ENCODE measurements around the gene COL8A1. TPM values are rescaled to one million over a fixed set of nuclear protein-coding genes. Genes with fewer than 3 reads are reported as not detected.

Gene COL8A1
- total and polyA plus RNA-seq, 3 donors from 2014 or later = 1.1 to 11.5 (median 1.3) TPM

- H3K27ac ChIP-seq = no peak overlapping the region
- intact Hi-C loops (cut with DNase I; ENCODE audit: low total_unique reads) = no loop called here
Observed at GRCh38 chr3:99781761-99782160, 143.4 kb downstream of the COL8A1 start.

GRCh38 chr3:99783011-99783573 is 144.7 kb downstream of the COL8A1 start:
- DNase-seq = no peak
- Histone ChIP-seq H3K27ac (no peak overlapping the region), H3K9me3 (no peaks in the 10 kb centered on the region), H3K36me3 (ENCODE audit: low read depth, missing control alignments) (no peaks in the 10 kb centered on the region), H3K27me3 (no peaks in the 10 kb centered on the region), H3K4me3 (no peak overlapping the region), H3K4me1 (no peaks in the 10 kb centered on the region)
- TF ChIP-seq POLR2A (IDR thresholded peaks at IDR 0.05) (no peak), CTCF (IDR thresholded peaks at IDR 0.05) (no peak)
- intact Hi-C loops (cut with DNase I; ENCODE audit: low total_unique reads) = no loop called here
- WGBS, 2 donors = 59 to 60% methylated on average over 5 of the region's 5 CpGs

More at GRCh38 chr3:99781761-99782160, 143.4 kb downstream of the COL8A1 start:
- 83 to 85% methylated on average over 3 of the region's 3 CpGs for WGBS, 2 donors
- Histone ChIP-seq H3K36me3 (ENCODE audit: low read depth, missing control alignments) (no peaks in the 10 kb centered on the region), H3K4me1 (no peaks in the 10 kb centered on the region), H3K4me3 (no peak overlapping the region), H3K27me3 (no peaks in the 10 kb centered on the region), H3K9me3 (no peaks in the 10 kb centered on the region)
- no peak for TF ChIP-seq CTCF (IDR thresholded peaks at IDR 0.05)
- no peak for TF ChIP-seq POLR2A (IDR thresholded peaks at IDR 0.05)
- no peak for DNase-seq

- Histone ChIP-seq H3K27ac (no peak overlapping the region), H3K27me3 (no peaks in the 10 kb centered on the region), H3K4me3 (no peak overlapping the region), H3K9me3 (no peaks in the 10 kb centered on the region), H3K36me3 (ENCODE audit: low read depth, missing control alignments) (no peaks in the 10 kb centered on the region), H3K4me1 (no peaks in the 10 kb centered on the region)
- 38 to 49% methylated on average over 3 of the region's 3 CpGs for WGBS, 2 donors
- intact Hi-C loops (cut with DNase I; ENCODE audit: low total_unique reads) = no loop called here
- peak in 2 of 3 experiments; percentile 49 for TF ChIP-seq CTCF (IDR thresholded peaks at IDR 0.05)
- TF ChIP-seq POLR2A (IDR thresholded peaks at IDR 0.05) = no peak
- DNase-seq = peak; percentile 59
Observed at GRCh38 chr3:99789011-99789721, 150.8 kb downstream of the COL8A1 start.

GRCh38 chr3:99794485-99794884 is 156.1 kb downstream of the COL8A1 start:
- TF ChIP-seq POLR2A (IDR thresholded peaks at IDR 0.05) (no peak), CTCF (IDR thresholded peaks at IDR 0.05) (no peak)
- no peak overlapping the region for H3K4me3 ChIP-seq
- WGBS, 2 donors = 91 to 98% methylated on average over 8 of the region's 8 CpGs

More at GRCh38 chr3:99794485-99794884, 156.1 kb downstream of the COL8A1 start:
- H3K27me3 ChIP-seq = no peaks in the 10 kb centered on the region
- no peak for DNase-seq
- no peak overlapping the region for H3K27ac ChIP-seq
- H3K4me1 ChIP-seq = no peaks in the 10 kb centered on the region
- intact Hi-C loops (cut with DNase I; ENCODE audit: low total_unique reads) = no loop called here
- H3K36me3 ChIP-seq (ENCODE audit: low read depth, missing control alignments) = no peaks in the 10 kb centered on the region
- no peaks in the 10 kb centered on the region for H3K9me3 ChIP-seq

Data from testis (tissue), 3 donors.